Heart right ventricle (tissue), 16 donors: ENCODE measurements around the gene CETN1. TPM values are rescaled to one million over a fixed set of nuclear protein-coding genes. Genes with fewer than 3 reads are reported as not detected.

ENCODE experiments used
- ATAC-seq, 8 donors: fragments of 200-7000 bp; cut with Tn5 transposase; one replicate each; pipeline ENCODE4 v1.9.1; 2020; ENCODE audit warnings: mild to moderate bottlenecking in 8 of 8, moderate library complexity in 8 of 8, moderate number of reproducible peaks in 1 of 8
- DNase-seq, 2 donors: peaks; one replicate each; pipeline ENCODE4 v3.0.0-alpha.2; 2020
- H3K27ac ChIP-seq, 10 donors: fragments of 200-600 bp; sonication (generic) in 2 of 10; one replicate each; pipeline versions ENCODE4 v1.5.0 to v1.8.0; 2020 to 2022; ENCODE audit warnings: mild to moderate bottlenecking in 3 of 10
- H3K27me3 ChIP-seq, 7 donors: fragments of 200-600 bp; one replicate each; pipeline ENCODE4 v1.8.0; 2021 to 2022; ENCODE audit warnings: mild to moderate bottlenecking in 2 of 7
- H3K36me3 ChIP-seq, 9 donors: fragments of 200-600 bp; sonication (generic) in 1 of 9; one replicate each; pipeline versions ENCODE4 v1.5.0 to v1.8.0; 2020 to 2022; ENCODE audit warnings: mild to moderate bottlenecking in 2 of 9
- H3K4me1 ChIP-seq, 9 donors: fragments of 200-600 bp; sonication (generic) in 1 of 9; one replicate each; pipeline versions ENCODE4 v1.5.0 to v1.8.0; 2020 to 2022; ENCODE audit warnings: mild to moderate bottlenecking in 4 of 9
- H3K4me3 ChIP-seq, 10 donors: fragments of 200-600 bp; sonication (generic) in 2 of 10; one replicate each; pipeline versions ENCODE4 v1.5.0 to v1.8.0; 2020 to 2022; ENCODE audit warnings: mild to moderate bottlenecking in 7 of 10, moderate library complexity in 2 of 10
- H3K9me3 ChIP-seq, 11 donors: fragments of 200-600 bp in 10 of 11; sonication (generic) in 2 of 11; one replicate each; pipeline versions ENCODE4 v1.5.0 to v1.8.0; 2013 to 2022; ENCODE audit warnings: mild to moderate bottlenecking in 2 of 11, control low read depth in 1 of 11, moderate library complexity in 1 of 11
- CTCF ChIP-seq, 9 donors: fragments of 200-600 bp; sonication (generic) in 2 of 9; IDR thresholded peaks; one replicate each; pipeline versions ENCODE4 v1.5.0 to v1.8.0; 2021 to 2022; ENCODE audit warnings: antibody characterized with exemption in 9 of 9, mild to moderate bottlenecking in 5 of 9, moderate library complexity in 1 of 9
- WGBS, 2 donors: extraction: QIAGEN DNeasy Blood & Tissue Kit; methylation state at CpG; one replicate each; pipeline ENCODE4 v1.1.7; 2013; ENCODE audit warnings: inconsistent platforms in 1 of 2; 5-methylcytosine and 5-hydroxymethylcytosine counted together
- intact Hi-C, 10 donors: fragments of 100-400 bp; cut with DNase I; formaldehyde crosslinking; loops; one replicate each; pipeline versions ENCODE4 v1.11.1 to v1.14.2; 2022
- polyA plus RNA-seq, 2 donors: library from polyadenylated mRNA; stranded (reverse); fragments of 200-250 nt; gene quantifications; one replicate each; pipeline ENCODE4 v1.2.3, GENCODE V29; 2013
- total RNA-seq, 10 donors: library from RNA; stranded (reverse); fragmentation: NEBNext Ultra II Directional in 3 of 10; extraction: Animal tissue kit (Norgen Biotek cat#: 25700) in 3 of 10; gene quantifications; one replicate each; pipeline versions ENCODE4 v1.2.1 to v1.2.4, GENCODE V29; 2021 to 2023
- donor health status: Arrhythmogenic right ventricular cardiomyopathy.
- donor health status: ischemic (EF 13 %, LVEDD 7.1; RV severe dilation, severe dysfunction).
- donor health status: healthy with polysubstance abuse.
- donor health status: DM: no; HTN: yes; CAD: no.
- donor health status: DM: no; HTN: no; CAD: no.
- donor health status: ischemic (EF 25% LVEDD 6.9; RV normal size, moderate dysfunction).
- donor health status: ischemic (EF 25% LVEDD 5.7; RV mildly dilated, moderate dysfunction).
- donor health status: healthy.
- donor health status: DM: yes; HTN: yes; CAD: no.
- donor health status: Ischemic cardiomyopathy.
- donor health status: ischemic (EF 35%, LVEDD 5.7; RV mildly dilated, moderate dysfunction).
- donor health status: nonischemic (EF 11% LVEDD 7.7; RV severe dilation, severe dysfunction).
- donor health status: DM: yes; HTN: yes; CAD: no.
- donor health status: PGD.
- donor health status: ischemic (EF 29% LVEDD 5.4; RV normal size, mild dysfunction).
- donor health status: nonischemic (EF 23%, LVEDD 6.1; RV moderate dilation, normal function).

Gene CETN1
- total and polyA plus RNA-seq, 12 donors: not detected

- H3K4me3 ChIP-seq: no peak overlapping the region
- ATAC-seq (no peak), DNase-seq (no peak)
- H3K36me3 ChIP-seq: no peaks in the 10 kb centered on the region
- H3K27ac ChIP-seq: no peak overlapping the region
- TF ChIP-seq CTCF (IDR thresholded peaks at IDR 0.05): no peak
- H3K27me3 ChIP-seq: peaks cover 0 to 44% (median 32%) of the 10 kb centered on the region in 7 donors
- peaks cover 0 to 4% (median 0%) of the 10 kb centered on the region in 9 donors for H3K4me1 ChIP-seq
- H3K9me3 ChIP-seq: no peaks in the 10 kb centered on the region
- intact Hi-C loops: no loop called here
- 69 to 74% methylated on average over 3 of the region's 3 CpGs for WGBS, 2 donors
Observed at GRCh38 chr18:600107-600506, 19.9 kb downstream of the CETN1 start.

GRCh38 chr18:604771-605170, 24.6 kb downstream of the CETN1 start:
- Histone ChIP-seq H3K4me3 (no peak overlapping the region), H3K27ac (no peak overlapping the region), H3K36me3 (no peaks in the 10 kb centered on the region), H3K27me3 (peaks cover 0 to 6% (median 3%) of the 10 kb centered on the region in 7 donors), H3K9me3 (no peaks in the 10 kb centered on the region), H3K4me1 (no peaks in the 10 kb centered on the region)
- WGBS, 2 donors: 58 to 64% methylated on average over 8 of the region's 8 CpGs
- ATAC-seq: no peak
- intact Hi-C loops: no loop called here
- DNase-seq: no peak
- no peak for TF ChIP-seq CTCF (IDR thresholded peaks at IDR 0.05)

- ATAC-seq (no peak), DNase-seq (no peak)
- Histone ChIP-seq H3K9me3 (no peaks in the 10 kb centered on the region), H3K27me3 (no peaks in the 10 kb centered on the region), H3K27ac (no peak overlapping the region), H3K4me1 (no peaks in the 10 kb centered on the region), H3K4me3 (no peak overlapping the region), H3K36me3 (no peaks in the 10 kb centered on the region)
- 80 to 84% methylated on average over 7 of the region's 7 CpGs for WGBS, 2 donors
- intact Hi-C loops: no loop called here
- no peak for TF ChIP-seq CTCF (IDR thresholded peaks at IDR 0.05)
Observed at GRCh38 chr18:607930-608329, 27.8 kb downstream of the CETN1 start.

- intact Hi-C loops: loop anchor here in 1 of 10 donors (10.0 kb wide), 1 partner anchor 116 kb away; no protein-coding TSS in a partner anchor
- no peaks in the 10 kb centered on the region for H3K9me3 ChIP-seq
- H3K4me3 ChIP-seq: no peak overlapping the region
- TF ChIP-seq CTCF (IDR thresholded peaks at IDR 0.05): no peak
- DNase-seq: peak in 1 of 2 donors; percentile 32
- H3K4me1 ChIP-seq: peaks cover 0 to 7% (median 0%) of the 10 kb centered on the region in 9 donors
- H3K36me3 ChIP-seq: no peaks in the 10 kb centered on the region
- no peaks in the 10 kb centered on the region for H3K27me3 ChIP-seq
- 71 to 72% methylated on average over 15 of the region's 15 CpGs for WGBS, 2 donors
- ATAC-seq: peak in 7 of 8 donors; percentile 66 to 78 (median 74)
- no peak overlapping the region for H3K27ac ChIP-seq
Observed at GRCh38 chr18:610214-610928, 30.2 kb downstream of the CETN1 start.
